ENCODE measurements around the gene RELN. TPM values are rescaled to one million over a fixed set of nuclear protein-coding genes. Genes with fewer than 3 reads are reported as not detected.
"Not testable (repeated sequence)": the region's sequence is repeated elsewhere in the genome, so short reads cannot be mapped to it uniquely, and the experiment has no call there.

RELN gene
- total and polyA plus RNA-seq, 10 donors = 0.03 to 7.6 (median 1.0) TPM

- Histone ChIP-seq H3K27ac (no peak overlapping the region), H3K36me3 (no peaks in the 10 kb centered on the region), H3K4me3 (no peak overlapping the region), H3K4me1 (no peaks in the 10 kb centered on the region), H3K9me3 (no peaks in the 10 kb centered on the region), H3K27me3 (replicated peaks in 1 of 7) (no peaks in the 10 kb centered on the region)
- TF ChIP-seq POLR2AphosphoS5 (IDR thresholded peaks at IDR 0.05) = no peak
- TF ChIP-seq POLR2A (IDR thresholded peaks at IDR 0.05) = no peak
- no peak for TF ChIP-seq CTCF (IDR thresholded peaks at IDR 0.05 in 8 of 11, conservative IDR thresholded peaks at IDR 0.05 in 3 of 11)
- intact Hi-C loops (cut with DNase I; ENCODE audit: low total_unique reads) = no loop called here
- WGBS, 5 donors = 72 to 86% (median 76%) methylated on average over 6 of the region's 6 CpGs
- no peak for DNase-seq
These were observed 75.1 kb downstream of the RELN start for GRCh38 chr7:103914147-103914899.

- Histone ChIP-seq H3K4me3 (no peak overlapping the region), H3K27me3 (replicated peaks in 1 of 7) (no peaks in the 10 kb centered on the region), H3K9me3 (no peaks in the 10 kb centered on the region), H3K4me1 (no peaks in the 10 kb centered on the region), H3K36me3 (no peaks in the 10 kb centered on the region), H3K27ac (no peak overlapping the region)
- WGBS, 5 donors = 51 to 70% (median 60%) methylated on average over 1 of the region's 1 CpG
- DNase-seq = no peak
- TF ChIP-seq CTCF (IDR thresholded peaks at IDR 0.05 in 8 of 11, conservative IDR thresholded peaks at IDR 0.05 in 3 of 11) (no peak), POLR2A (IDR thresholded peaks at IDR 0.05) (no peak), POLR2AphosphoS5 (IDR thresholded peaks at IDR 0.05) (no peak)
- intact Hi-C loops (cut with DNase I; ENCODE audit: low total_unique reads) = no loop called here
These were observed 76.4 kb downstream of the RELN start for GRCh38 chr7:103912891-103913605.

GRCh38 chr7:103911015-103911414 lies 78.4 kb downstream of the RELN start:
- H3K4me3 ChIP-seq; intact Hi-C loops (cut with DNase I; ENCODE audit: low total_unique reads); H3K27ac ChIP-seq; H3K27me3 ChIP-seq (replicated peaks in 1 of 7); DNase-seq; H3K9me3 ChIP-seq; H3K36me3 ChIP-seq; H3K4me1 ChIP-seq: not testable (repeated sequence)
- WGBS, 5 donors = 88 to 100% (median 95%) methylated on average over 1 of the region's 1 CpG

GRCh38 chr7:103905997-103906396 lies 83.5 kb downstream of the RELN start:
- no peak for TF ChIP-seq POLR2A (IDR thresholded peaks at IDR 0.05)
- DNase-seq = no peak
- no peak overlapping the region for H3K27ac ChIP-seq
- no peaks in the 10 kb centered on the region for H3K9me3 ChIP-seq
- WGBS, 5 donors = 64 to 73% (median 72%) methylated on average over 2 of the region's 2 CpGs
- H3K27me3 ChIP-seq (replicated peaks in 1 of 7) = no peaks in the 10 kb centered on the region
- H3K4me3 ChIP-seq = no peak overlapping the region
- no peaks in the 10 kb centered on the region for H3K36me3 ChIP-seq
- intact Hi-C loops (cut with DNase I; ENCODE audit: low total_unique reads) = no loop called here
- H3K4me1 ChIP-seq = no peaks in the 10 kb centered on the region

GRCh38 chr7:103902917-103903316 lies 86.5 kb downstream of the RELN start:
- WGBS, 5 donors = 7 to 21% (median 10%) methylated on average over 3 of the region's 3 CpGs
- Histone ChIP-seq H3K4me3 (no peak overlapping the region), H3K27me3 (replicated peaks in 1 of 7) (no peaks in the 10 kb centered on the region), H3K27ac (peak overlapping the region in 1 of 8 donors; percentile 46), H3K36me3 (no peaks in the 10 kb centered on the region), H3K4me1 (no peaks in the 10 kb centered on the region), H3K9me3 (no peaks in the 10 kb centered on the region)
- intact Hi-C loops (cut with DNase I; ENCODE audit: low total_unique reads) = no loop called here
- DNase-seq = no peak
- TF ChIP-seq POLR2A (IDR thresholded peaks at IDR 0.05) = no peak
- no peak for TF ChIP-seq POLR2AphosphoS5 (IDR thresholded peaks at IDR 0.05)
- TF ChIP-seq CTCF (IDR thresholded peaks at IDR 0.05 in 8 of 11, conservative IDR thresholded peaks at IDR 0.05 in 3 of 11) = no peak

GRCh38 chr7:103896826-103897225 lies 92.6 kb downstream of the RELN start:
- H3K27ac ChIP-seq; intact Hi-C loops (cut with DNase I; ENCODE audit: low total_unique reads); H3K9me3 ChIP-seq; H3K4me1 ChIP-seq; H3K36me3 ChIP-seq; DNase-seq; H3K4me3 ChIP-seq; H3K27me3 ChIP-seq (replicated peaks in 1 of 7): not testable (repeated sequence)
- 72 to 83% (median 82%) methylated on average over 4 of the region's 4 CpGs for WGBS, 5 donors

All from spleen (tissue), 11 donors.